Activated CD4-positive, alpha-beta T cell treated with anti-CD3 and anti-CD28 coated beads for 48 hours (primary cell): ENCODE results near the gene NTN3.
A peak's percentile ranks its signal among the peaks of the same experiment; 100 is the strongest.
"Not testable (repeated sequence)": the region's sequence is repeated elsewhere in the genome, so short reads cannot be mapped to it uniquely, and the experiment has no call there.

Source experiments
- DNase-seq: peaks from one replicate; pipeline ENCODE4 v3.0.0-alpha.2; 2020

The NTN3 gene

DNA sequence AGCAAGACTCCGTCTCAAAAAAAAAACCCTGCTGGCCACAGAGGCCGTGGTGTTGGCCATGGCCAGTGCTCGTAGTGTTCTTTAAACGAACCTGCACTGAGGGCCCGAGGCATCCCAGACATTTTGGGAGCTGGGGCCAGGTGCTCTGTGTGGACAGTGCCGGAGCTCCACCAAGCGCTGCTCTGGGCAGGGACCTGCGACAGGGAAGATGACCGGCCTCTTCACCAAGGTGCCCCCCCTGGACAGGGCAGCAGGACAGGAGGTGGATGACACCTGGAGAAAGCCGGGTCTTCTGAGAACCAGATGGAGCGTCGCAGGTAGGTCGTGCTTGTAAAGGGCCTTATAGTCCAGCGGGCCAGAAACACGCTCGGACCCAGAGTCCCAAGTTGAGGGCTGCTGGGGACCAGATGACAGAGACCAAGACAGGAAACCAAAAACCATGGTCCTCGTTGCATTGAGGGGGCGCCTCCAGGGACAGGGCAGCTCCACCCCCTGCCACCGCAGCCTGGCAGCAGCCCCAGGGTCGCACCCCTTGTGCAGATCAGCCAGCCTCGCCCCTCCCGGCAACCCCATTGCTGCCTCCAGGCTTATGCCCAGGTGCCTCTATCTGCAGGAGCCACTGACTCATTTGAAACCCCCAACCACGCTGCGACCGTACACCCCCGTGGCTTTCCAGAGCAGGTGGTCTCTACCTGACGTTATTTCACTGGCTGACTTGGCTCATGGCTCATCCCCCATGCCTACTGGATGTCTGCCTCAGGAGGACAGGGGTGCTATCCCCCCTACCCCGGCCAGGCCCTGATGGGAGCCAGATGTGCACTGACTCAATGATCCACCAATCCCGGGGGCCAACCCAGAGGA lies 4.2 kb upstream of the NTN3 start:
- DNase-seq: no peak

DNA sequence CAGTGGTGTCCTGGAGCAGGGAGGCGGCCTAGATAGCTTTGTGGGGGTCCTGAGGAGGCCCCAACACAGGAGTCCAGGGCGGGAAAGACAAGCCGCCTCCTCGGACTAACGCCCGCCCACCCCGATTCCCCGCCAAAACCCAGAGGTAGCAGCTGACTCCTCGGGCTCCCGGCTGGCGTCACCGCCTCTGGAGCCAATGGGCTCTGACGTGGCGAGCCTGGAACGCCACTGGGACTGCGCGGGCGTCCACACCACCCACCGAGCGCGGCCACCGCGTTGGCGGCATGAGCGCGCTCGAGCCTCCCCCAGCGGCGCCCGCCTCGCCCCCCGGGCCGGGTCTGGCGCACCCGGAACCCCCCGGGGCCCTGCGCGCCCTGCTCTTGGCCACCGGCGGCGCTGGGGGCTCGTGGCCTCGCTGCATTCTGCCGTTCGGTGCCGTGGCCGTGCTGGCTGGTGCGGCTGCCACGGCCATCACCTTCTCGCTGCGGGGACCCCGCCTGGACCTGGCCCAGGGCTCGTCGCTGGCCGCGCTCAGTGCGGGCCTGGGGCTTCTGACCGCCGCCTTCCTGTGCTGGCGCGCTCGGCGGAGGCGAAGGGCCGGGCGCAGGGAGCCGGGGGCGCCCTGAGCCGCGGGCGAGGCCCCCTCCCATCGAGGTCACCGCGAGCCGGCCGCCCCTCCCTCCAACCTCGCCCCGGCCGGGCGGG lies 3.4 kb upstream of the NTN3 start:
- DNase-seq: peak; percentile 52

DNA sequence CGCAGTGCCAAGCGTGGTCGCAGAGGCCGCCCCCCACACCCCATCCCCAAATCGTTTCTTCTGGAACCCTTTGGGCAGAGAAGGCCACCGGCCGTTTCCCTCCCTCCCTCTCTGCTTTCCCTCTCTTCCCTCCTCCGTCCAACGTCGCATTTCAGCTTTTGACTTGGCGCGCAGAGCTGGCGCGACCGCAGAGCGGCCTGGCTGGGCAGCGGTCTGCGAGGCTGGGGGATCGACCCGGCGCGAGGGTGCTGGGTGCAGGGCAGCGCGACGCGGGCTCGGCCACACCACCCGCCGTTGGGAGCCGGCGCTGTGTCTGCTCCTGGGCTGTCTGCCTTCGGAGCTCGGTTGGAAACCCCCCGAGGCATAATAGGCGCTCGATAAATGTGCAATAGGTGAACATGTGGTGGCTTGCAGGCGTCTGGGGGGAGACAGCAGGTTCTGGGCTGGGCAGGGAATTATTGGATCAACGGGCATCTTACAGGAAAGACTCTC lies 2.8 kb upstream of the NTN3 start:
- peak; percentile 25 for DNase-seq

DNA sequence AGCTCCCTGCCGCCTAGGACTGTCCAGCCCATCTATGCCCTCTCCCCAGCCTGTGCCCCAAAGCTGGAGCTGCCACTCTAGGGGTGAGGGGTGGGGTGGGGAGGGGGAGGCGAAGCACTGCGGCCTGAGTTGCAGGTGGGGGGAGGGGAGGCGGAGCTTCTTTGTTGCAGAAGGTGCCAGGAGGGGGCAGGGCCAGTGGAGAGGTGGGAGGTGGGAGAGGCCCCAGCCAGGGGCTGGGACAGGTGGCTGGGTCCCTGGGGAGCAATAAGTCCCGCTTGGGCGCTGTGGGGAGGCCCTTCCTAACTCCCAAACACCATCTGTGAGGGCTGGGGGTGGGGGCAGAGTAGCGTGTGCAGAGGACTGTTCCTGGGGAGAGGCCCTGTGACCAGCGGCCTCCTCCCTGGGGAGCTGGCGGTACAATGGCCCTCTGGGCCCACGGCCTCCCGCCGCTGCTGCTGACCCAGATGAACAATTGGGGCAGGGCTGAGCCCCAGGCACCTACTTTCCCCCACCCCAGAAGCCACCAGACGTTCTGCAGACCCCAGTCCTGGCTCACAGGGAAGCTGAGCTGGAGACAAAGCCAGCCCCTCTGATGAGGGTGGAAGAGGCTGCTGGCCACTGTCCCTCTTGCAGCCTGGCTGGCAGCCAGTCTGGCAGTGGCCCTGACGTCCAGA lies 2.2 kb upstream of the NTN3 start:
- no peak for DNase-seq

DNA sequence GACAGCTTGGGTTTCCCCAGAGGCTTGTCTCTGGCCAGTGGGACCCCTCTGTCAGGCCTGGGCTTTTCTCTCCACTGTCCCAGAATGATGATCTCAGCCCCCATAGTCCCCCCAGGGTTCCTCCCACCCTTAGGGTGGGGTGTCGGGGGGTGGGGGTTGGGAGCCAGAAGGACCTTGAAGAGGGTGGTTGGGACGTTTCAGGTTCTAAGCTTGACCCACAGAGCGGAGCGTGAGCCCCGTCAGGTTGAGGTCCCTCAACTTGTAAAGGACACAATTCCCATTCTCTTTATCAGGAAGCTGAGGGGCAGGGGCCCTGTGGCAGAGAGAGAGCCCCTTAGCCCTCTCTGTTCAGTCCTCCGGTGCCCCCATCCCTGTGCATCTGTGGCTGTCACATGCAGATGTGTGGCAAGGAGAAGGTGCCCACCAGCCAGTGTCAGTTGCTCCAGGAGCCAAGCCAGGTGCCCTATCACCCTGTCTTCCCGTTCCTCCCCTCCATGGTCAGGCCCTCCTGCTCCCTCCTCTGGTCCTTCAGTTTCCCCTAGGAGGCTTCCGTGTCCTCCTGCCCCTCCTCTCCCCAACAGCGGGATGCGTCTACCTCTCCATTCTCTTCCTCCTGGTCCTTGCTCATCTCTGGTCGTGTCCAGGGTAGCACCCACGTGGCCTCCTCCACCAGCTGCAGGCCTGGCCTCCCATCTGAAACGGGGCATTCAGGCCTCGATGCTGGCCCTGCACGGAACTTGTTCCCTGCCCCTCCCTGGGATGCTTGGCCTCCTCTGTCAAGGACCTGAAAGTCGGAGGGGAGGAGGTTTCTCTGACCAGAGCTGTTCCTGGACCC lies 1.5 kb upstream of the NTN3 start:
- DNase-seq: no peak

DNA sequence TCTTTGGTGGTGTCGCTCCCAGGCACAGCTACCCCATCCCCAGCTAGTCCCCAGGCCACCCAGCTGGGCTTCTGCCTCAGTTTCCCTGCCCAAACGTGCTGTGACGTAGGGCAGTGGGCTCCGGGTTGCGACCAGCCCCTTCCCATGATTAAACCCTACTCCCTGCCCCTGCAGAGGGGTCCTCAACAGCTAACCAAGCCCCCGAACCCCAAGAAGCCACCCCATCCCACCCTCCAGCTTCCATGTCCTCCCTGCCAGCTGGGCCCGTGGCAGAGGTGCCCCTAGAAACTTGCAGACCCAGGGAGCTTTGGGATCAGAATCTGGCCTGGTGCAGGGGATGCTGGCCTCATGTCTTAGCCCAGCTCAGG lies 879 bp upstream of the NTN3 start:
- no peak for DNase-seq

DNA sequence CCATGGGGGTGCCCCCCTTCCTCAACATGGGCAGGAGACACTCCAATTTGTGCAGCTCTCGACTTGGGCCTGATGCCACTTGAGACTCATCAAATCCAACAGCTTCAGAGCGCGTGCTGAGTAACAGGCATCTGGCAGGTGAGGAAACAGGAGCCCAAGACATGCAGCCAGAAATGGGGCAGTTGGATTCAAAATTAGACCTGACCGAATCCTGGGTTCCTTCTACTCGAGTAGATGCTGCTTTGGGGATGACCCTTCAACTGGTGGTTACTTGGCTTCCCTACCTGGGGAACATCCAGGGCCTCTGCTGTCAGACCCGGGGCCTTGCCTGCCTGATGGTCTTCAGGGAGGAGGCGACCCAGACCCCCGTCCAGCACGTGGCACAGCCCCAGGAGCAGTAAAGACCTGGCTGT lies 488 bp upstream of the NTN3 start:
- DNase-seq: peak; percentile 36

DNA sequence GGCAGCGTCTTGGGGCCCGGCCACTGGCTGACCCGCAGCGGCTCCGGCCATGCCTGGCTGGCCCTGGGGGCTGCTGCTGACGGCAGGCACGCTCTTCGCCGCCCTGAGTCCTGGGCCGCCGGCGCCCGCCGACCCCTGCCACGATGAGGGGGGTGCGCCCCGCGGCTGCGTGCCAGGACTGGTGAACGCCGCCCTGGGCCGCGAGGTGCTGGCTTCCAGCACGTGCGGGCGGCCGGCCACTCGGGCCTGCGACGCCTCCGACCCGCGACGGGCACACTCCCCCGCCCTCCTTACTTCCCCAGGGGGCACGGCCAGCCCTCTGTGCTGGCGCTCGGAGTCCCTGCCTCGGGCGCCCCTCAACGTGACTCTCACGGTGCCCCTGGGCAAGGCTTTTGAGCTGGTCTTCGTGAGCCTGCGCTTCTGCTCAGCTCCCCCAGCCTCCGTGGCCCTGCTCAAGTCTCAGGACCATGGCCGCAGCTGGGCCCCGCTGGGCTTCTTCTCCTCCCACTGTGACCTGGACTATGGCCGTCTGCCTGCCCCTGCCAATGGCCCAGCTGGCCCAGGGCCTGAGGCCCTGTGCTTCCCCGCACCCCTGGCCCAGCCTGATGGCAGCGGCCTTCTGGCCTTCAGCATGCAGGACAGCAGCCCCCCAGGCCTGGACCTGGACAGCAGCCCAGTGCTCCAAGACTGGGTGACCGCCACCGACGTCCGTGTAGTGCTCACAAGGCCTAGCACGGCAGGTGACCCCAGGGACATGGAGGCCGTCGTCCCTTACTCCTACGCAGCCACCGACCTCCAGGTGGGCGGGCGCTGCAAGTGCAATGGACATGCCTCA lies 773 bp downstream of the NTN3 start:
- DNase-seq: no peak

DNA sequence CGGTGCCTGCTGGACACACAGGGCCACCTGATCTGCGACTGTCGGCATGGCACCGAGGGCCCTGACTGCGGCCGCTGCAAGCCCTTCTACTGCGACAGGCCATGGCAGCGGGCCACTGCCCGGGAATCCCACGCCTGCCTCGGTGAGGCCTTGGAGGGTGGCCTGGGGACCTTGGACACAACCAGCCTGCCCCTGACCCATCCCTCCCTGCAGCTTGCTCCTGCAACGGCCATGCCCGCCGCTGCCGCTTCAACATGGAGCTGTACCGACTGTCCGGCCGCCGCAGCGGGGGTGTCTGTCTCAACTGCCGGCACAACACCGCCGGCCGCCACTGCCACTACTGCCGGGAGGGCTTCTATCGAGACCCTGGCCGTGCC lies 1.4 kb downstream of the NTN3 start:
- no peak for DNase-seq

DNA sequence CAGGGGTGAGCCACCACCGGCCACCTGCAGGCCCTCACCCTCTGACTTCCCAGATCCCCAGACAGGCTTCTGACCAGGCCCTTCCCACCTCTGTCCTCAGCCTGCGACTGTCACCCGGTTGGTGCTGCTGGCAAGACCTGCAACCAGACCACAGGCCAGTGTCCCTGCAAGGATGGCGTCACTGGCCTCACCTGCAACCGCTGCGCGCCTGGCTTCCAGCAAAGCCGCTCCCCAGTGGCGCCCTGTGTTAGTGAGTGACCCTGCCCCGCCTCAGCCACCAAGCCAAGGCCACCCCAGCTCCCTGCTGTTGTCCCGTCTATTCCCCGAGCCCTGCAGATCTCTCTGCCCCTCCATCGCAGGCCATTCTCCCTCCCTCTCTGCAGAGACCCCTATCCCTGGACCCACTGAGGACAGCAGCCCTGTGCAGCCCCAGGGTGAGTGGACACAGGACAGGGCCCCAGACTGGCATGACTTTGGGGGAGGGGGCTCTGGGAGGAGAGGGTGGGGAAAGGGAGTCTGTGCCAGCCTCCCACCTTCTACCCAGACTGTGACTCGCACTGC lies 1.9 kb downstream of the NTN3 start:
- no peak for DNase-seq

DNA sequence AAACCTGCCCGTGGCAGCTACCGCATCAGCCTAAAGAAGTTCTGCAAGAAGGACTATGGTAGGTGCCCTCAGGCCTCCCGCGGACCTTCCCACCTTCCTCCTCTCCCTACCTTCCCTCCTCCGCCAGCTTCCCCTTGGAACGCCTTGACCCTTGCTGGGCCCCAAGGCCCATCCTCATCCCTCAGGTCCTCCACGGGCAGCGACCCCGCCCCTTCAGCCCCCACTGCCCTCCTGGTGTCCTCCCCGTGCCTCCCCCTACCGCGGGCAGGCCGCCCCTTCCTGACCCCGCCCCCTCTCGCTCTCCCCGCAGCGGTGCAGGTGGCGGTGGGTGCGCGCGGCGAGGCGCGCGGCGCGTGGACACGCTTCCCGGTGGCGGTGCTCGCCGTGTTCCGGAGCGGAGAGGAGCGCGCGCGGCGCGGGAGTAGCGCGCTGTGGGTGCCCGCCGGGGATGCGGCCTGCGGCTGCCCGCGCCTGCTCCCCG lies 2.4 kb downstream of the NTN3 start:
- DNase-seq: peak; percentile 27

DNA sequence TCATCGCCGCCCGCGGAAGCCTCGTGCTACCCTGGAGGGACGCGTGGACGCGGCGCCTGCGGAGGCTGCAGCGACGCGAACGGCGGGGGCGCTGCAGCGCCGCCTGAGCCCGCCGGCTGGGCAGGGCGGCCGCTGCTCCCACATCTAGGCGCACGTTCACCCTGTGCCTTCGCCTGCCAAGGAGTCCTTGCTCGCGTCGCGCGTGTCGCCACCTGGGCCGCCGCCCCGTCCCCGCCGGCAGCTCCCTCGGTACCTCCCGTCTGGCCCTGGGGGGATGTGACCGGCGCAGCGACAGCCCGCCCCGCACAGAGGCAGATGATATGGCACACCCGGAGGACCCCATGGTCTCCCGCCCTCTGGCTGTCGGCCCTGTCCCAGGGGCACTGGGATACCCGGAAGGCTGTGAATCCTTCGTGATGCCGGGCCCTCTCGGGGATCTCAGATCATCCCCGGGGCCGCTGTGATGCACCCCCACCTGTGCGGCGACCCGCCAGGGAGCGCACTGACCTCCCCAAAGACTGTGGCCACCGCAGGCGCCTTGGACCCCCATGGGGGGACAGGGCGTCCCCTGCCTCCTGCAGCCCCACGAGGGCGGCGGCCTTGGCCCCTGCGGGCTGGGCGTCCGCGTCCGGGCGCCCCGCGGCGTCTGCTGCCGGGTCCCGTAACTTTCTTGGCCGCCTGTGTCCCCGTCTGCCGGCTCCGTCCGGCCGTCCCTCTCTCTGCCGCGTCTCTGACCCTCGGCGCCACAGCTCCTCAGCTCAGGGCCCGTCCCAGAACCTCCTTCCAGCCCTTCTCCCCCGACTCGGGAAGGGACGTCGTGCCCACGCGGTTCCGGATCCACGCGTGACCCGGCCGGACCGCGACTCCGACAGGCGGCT lies 3.1 kb downstream of the NTN3 start:
- peak; percentile 67 for DNase-seq

DNA sequence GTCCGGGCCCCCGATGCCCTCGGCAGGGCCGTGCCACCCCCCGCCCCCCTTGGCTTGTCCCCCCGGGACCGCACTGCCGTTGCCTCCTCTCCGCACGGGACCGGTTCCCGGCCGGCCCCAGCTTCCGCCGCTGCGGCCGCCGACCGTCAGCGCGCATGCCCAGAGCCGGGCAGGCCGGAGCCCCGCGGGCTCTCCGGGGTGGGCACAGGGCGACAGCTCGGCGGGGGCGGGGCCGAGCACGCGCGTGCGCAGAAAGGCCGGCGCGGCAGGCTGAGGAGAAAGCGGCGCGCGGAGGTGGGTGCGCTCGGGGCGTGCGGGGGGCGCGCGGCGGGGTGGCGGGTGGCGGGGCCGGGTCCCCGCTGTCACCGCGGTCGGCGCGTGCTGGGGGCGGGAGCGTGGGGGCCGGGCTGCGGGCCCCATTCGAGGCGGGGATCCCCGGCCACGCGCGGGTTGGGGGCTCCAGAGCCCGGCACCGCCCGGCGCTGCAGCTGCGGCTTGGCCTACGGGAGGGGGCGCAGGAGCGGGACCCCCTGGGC lies 3.8 kb downstream of the NTN3 start, which contains the start of gene TBC1D24:
Gene TBC1D24 (plus strand): TSS at position 251 of the 536 bp plus-strand sequence. CDS start 21,022 bp downstream, outside the sequence.
- DNase-seq: peak; percentile 84

DNA sequence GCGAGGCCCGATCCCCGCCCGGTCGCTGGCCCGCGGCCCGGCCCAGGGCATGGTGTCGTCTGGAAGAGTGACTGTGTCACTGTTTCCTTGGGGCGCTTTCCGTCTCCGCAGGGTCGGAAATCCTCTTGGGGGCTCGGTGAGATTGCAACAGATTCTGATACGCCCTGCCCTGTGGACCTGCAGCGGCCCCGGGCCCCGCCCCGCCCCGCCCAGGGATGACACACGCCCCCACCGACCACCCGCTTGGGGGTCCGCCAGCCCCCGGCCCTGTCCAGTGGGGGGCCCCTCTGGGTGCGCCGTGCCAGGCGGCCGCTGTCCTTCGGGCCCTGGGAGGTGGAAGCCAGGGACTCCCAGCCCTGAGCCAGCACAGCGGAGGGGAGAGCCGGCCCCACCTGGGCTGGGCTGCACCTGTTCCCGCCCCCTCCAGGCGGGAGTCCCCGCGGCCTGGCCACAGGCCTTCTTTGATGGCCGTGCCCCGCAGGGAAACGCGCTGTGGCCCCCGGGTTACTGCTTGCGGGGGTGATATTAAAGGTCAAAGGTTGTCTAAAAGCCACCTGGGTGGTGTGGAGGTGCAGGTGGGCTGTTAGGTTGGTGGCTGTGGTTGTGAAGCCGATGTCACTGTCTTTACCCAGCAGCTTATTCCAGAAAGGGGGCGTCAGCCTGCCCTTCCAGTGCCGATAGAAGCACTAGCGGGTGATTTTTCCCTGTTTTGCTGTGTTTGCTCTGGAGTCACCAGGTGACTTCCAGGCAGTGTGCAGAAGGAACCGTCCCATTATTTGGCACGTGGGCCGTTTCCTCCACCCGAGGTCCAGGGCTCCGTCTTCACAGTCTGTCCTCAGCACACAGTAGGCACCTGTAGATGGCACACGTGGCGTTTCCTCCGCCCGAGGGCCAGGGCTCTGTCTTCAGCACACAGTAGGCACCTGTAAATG lies 4.6 kb downstream of the NTN3 start:
- DNase-seq: peak; percentile 46

DNA sequence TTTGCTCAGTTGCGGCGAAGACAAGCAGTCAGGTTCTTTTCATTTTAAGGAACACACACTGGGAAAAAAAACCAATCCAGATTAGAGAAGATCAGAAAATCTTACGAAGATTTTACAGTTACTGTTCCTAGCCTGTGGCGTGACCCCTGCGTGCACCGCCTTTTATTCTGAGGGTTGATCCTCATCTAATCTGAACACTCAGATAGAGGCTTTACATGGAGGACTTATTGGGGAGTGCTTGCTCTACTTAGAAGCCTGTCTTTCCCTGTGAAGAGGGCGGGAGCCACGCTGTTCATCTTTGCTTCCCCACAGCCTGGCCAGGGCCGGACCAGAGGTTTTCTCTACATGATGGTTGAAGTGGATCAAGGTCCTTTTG lies 5.2 kb downstream of the NTN3 start:
- no peak for DNase-seq

DNA sequence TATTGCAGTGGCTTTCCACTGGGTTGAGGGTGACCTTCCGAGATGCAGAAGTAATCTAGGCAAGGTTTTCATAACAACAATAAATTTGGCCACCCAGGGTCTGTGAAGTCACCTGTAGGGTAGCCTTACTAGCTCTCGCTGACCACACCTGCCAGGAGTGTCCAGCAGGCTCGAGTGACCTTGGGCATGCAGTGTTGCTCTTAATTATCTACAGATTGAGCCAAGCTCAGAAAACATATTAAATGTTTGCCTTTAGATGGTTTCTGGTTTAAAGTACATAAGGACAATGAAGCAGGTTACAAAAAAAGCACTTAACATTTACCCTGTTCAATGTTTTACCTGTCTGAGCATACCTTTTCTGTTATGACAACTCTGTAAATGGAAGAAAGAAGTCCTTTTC lies 5.6 kb downstream of the NTN3 start:
- no peak for DNase-seq

DNA sequence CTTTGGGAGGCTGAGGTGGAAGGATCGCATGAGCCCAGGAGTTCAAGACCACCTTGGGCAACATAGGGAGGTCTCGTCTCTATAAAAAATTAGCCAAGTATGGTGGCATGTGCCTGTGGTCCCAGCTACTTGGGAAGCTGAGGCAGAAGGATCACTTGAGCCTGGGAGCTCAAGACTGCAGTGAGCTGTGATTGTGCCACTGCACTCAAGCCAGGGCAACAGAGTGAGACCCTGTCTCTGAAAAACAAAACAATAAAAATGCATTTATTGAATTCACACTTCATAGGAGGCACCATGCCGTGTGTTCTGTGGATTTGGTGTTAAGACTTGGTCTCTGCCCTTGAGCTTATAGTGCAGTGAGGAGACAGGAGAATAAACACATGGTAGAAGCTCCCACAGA lies 6.2 kb downstream of the NTN3 start:
- no peak for DNase-seq

DNA sequence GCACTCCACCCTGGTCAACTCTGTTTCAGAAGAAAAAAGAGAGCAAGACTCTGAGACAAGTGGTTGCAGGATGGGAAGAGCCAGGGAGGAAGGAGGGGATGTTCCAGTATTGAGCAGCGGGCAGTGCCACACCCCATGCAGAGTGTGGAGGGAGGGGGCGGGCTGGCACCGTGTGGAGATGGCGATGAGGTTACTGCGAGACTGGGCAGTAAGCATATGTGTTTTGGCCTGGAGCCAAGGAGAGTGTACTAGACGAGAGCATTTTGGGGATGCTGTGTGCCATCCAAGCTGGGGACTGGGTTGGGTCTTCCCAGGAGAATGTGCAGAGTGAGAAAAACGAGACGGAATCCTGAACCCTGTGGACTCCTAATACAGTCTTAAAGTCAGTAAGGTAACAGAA lies 7.2 kb downstream of the NTN3 start:
- DNase-seq: no peak

DNA sequence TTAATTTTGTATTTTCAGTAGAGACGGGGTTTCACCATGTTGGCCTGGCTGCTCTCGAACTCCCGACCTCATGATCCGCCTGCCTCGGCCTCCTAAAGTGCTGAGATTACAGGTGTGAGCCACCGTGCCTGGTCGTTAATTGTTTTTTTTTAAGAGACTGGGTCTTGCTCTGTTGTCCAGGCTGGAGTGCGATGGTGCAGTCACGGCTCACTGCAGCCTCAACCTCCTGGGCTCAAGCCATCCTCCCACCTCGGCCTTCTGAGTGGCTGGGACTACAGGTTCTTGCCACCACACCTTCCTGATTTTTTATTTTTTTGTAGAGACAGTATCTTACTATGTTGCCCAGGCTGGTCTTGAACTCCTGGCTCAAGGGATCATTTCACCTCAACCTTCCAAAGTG lies 8.9 kb downstream of the NTN3 start:
- DNase-seq: not testable (repeated sequence)
